Esophagus squamous epithelium (tissue), 5 donors: ENCODE results near the gene WNT1. TPM values are rescaled to one million over a fixed set of nuclear protein-coding genes. Genes with fewer than 3 reads are reported as not detected.

ENCODE experiments used
- DNase-seq: peaks from one replicate; lab custom pipeline; 2025; lab: John Stamatoyannopoulos, UW
- H3K27ac ChIP-seq, 4 donors: fragments of 200-600 bp; sonication (generic); one replicate each; pipeline ENCODE4 v1.5.1; 2016 to 2019; ENCODE audit warnings: mild to moderate bottlenecking in 1 of 4
- H3K27me3 ChIP-seq, 4 donors: fragments of 200-600 bp; sonication (generic); 1 replicate in 3 of 4; 2 replicates in 1 of 4; pipeline versions ENCODE4 v1.5.1 to v1.6.0; 2017 to 2021; ENCODE audit warnings: antibody characterized with exemption in 1 of 4
- H3K36me3 ChIP-seq, 3 donors: fragments of 200-600 bp; sonication (generic); one replicate each; pipeline ENCODE4 v1.5.1; 2016 to 2019
- H3K4me1 ChIP-seq, 3 donors: fragments of 200-600 bp; sonication (generic); one replicate each; pipeline ENCODE4 v1.5.1; 2017 to 2019
- H3K4me3 ChIP-seq, 4 donors: fragments of 200-600 bp; sonication (generic); 1 replicate in 3 of 4; 2 replicates in 1 of 4; pipeline ENCODE4 v1.5.1; 2016 to 2019; ENCODE audit warnings: mild to moderate bottlenecking in 2 of 4, moderate library complexity in 1 of 4
- H3K9me3 ChIP-seq, 3 donors: fragments of 200-600 bp; sonication (generic); one replicate each; pipeline ENCODE4 v1.5.1; 2016 to 2019
- CTCF ChIP-seq, 6 experiments: fragments of 450-650 bp in 4 of 6; fragments of 200-600 bp in 2 of 6; sonication (generic) in 2 of 6; IDR thresholded peaks; one replicate each; pipeline ENCODE4 v1.5.1; 2016 to 2019; ENCODE audit warnings: antibody characterized with exemption in 6 of 6, mild to moderate bottlenecking in 4 of 6, moderate library complexity in 4 of 6
- POLR2A ChIP-seq, 4 donors: fragments of 450-650 bp; IDR thresholded peaks; one replicate each; pipeline ENCODE4 v1.6.1; 2017; ENCODE audit warnings: antibody characterized with exemption in 4 of 4, mild to moderate bottlenecking in 4 of 4, moderate library complexity in 3 of 4
- WGBS, 2 donors: methylation state at CpG; one replicate each; pipeline ENCODE4 v1.1.5; 2018; 5-methylcytosine and 5-hydroxymethylcytosine counted together
- intact Hi-C: fragments of 100-400 bp; cut with DNase I; formaldehyde crosslinking; loops from one replicate; pipeline ENCODE4 v1.15.0; 2022
- total RNA-seq, 4 donors: library from RNA; depleted of rRNA; stranded (reverse); fragments of >200 nt; gene quantifications; one replicate each; pipeline ENCODE4 v1.1.0, GENCODE V29; 2016
- donor health status: DM: yes; HTN: yes; CAD: no.

WNT1 gene
- total RNA-seq, 4 donors from 2014 or later: 0.41 TPM; not detected in 3

- 72 to 85% methylated on average over 2 to 4 of the region's 7 CpGs for WGBS, 2 donors
- intact Hi-C loops: no loop called here
- no peak for DNase-seq
- Histone ChIP-seq H3K4me3 (no peak overlapping the region), H3K27me3 (peaks cover 0 to 42% (median 16%) of the 10 kb centered on the region in 4 donors), H3K36me3 (no peaks in the 10 kb centered on the region), H3K9me3 (no peaks in the 10 kb centered on the region), H3K27ac (no peak overlapping the region), H3K4me1 (peaks cover 26 to 41% (median 31%) of the 10 kb centered on the region in 3 donors)
- no peak for TF ChIP-seq CTCF (IDR thresholded peaks at IDR 0.05)
- no peak for TF ChIP-seq POLR2A (IDR thresholded peaks at IDR 0.05)
Observed at GRCh38 chr12:48967991-48968390, 10.1 kb upstream of the WNT1 start.

DNA sequence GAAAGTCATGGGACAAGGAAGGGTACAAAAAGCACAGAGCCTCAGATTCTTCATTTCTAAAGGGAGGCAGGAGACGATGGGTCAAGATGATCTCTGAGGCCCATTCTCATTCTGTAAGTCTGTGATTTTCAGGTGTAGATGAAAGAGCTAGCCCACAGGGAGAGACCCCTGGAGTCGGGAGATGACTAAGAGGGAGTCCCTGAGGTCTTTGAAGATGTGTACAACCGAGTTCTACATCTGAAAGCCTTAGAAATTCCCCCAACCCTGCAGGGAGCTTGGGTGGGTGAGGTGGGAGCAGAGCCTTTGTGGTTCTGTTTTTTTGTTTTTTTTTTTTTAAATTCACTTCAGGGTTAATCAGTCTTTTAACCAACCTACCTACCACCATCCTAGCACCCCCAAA, 9.7 kb upstream of the WNT1 start:
- no peaks in the 10 kb centered on the region for H3K36me3 ChIP-seq
- H3K27ac ChIP-seq: no peak overlapping the region
- WGBS, 2 donors: 54 to 69% methylated on average over 3 of the region's 3 CpGs
- no peak for TF ChIP-seq POLR2A (IDR thresholded peaks at IDR 0.05)
- TF ChIP-seq CTCF (IDR thresholded peaks at IDR 0.05): no peak
- no peak overlapping the region for H3K4me3 ChIP-seq
- peaks cover 0 to 47% (median 18%) of the 10 kb centered on the region in 4 donors for H3K27me3 ChIP-seq
- H3K4me1 ChIP-seq: peaks cover 26 to 45% (median 31%) of the 10 kb centered on the region in 3 donors
- DNase-seq: no peak
- intact Hi-C loops: no loop called here
- H3K9me3 ChIP-seq: no peaks in the 10 kb centered on the region

- H3K4me3 ChIP-seq: peak overlapping the region in 1 of 4 donors; percentile 63
- H3K27me3 ChIP-seq: peaks cover 0 to 55% (median 21%) of the 10 kb centered on the region in 4 donors
- H3K27ac ChIP-seq: no peak overlapping the region
- H3K4me1 ChIP-seq: peaks cover 26 to 51% (median 31%) of the 10 kb centered on the region in 3 donors
- TF ChIP-seq POLR2A (IDR thresholded peaks at IDR 0.05) (no peak), CTCF (IDR thresholded peaks at IDR 0.05) (no peak)
- H3K9me3 ChIP-seq: no peaks in the 10 kb centered on the region
- WGBS, 2 donors: 33% methylated on average over 4 of the region's 8 CpGs; no CpG with 5 or more reads in 1 of the 2 donors
- intact Hi-C loops: no loop called here
- no peak for DNase-seq
- H3K36me3 ChIP-seq: no peaks in the 10 kb centered on the region
Observed at GRCh38 chr12:48969160-48969771, 8.9 kb upstream of the WNT1 start.

DNA sequence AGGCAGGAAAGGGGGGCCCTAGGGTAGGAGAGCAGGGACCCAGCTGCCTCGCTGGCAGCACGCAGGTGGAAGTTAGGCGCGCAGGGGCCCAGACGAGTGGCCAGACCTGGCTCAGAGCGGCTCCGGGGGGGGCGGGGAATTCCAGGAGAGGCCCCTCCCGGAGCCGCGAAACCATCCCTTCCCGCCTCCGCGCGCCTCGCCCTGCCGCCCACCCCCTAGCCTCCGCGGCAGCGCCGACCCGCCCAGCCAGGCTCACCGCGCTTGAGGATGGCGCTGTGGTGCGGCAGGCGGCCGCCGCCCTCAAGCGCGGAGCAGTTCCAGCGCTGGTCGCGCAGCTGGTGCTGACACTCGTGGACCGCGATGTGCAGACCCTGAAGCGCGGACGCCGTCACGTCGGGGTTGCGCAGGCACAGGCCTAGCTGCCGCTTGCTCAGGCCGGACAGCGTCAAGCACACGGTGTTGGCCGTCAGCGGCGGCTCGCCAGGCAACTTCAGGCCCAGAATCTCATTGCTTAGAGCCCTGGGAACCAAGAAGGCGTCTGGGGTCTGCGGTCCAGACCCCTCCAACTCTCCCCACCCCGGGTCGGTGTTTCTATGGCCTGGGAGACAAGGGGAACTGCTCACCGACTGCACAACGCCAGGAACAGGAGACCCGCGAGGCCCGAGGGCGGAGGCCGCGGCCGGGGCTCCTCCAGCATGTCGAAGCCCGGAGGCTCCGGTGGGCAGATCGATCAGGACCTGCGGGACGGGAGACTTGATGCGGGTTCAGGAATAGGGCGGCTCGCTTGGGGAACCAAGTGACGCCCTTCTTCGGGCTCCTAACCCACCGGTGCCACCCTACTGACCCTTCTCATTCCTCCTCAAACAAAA, 8.1 kb upstream of the WNT1 start:
- Histone ChIP-seq H3K27ac (peak overlapping the region in 1 of 4 donors; percentile 14), H3K27me3 (peaks cover 0 to 63% (median 21%) of the 10 kb centered on the region in 4 donors), H3K4me1 (peaks cover 26 to 51% (median 31%) of the 10 kb centered on the region in 3 donors), H3K36me3 (no peaks in the 10 kb centered on the region), H3K4me3 (peak overlapping the region in 3 of 4 donors; percentile 20 to 63 (median 31)), H3K9me3 (no peaks in the 10 kb centered on the region)
- DNase-seq: no peak
- intact Hi-C loops: no loop called here
- 28 to 35% methylated on average over 4 to 7 of the region's 77 CpGs for WGBS, 2 donors
- no peak for TF ChIP-seq CTCF (IDR thresholded peaks at IDR 0.05)
- TF ChIP-seq POLR2A (IDR thresholded peaks at IDR 0.05): no peak
